ENCODE measurements around the gene FUT1.

FUT1 gene

DNA sequence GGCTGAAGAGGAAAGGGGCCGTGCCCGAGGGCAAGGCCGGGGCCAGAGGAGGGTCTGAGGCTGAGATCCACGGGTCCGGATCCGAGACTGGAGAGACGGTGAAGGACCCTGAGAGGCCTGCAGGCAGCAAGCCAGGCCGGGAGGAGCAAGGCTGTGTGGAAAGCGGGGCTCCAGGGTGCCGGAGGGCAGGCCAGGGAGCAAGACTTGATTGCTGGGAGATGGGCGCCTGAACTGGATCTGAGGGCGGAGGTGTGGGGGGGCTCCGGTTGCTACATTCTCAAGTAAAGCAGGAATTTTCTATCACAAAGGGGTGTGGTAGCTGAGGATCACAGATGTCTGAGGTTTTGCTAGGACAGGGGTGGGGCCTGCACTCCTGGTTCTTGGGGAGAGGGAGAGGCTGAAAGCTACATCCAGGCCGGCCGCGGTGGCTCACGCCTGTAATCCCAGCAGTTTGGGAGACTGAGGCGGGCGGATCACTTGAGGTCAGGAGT is 36.7 kb downstream of the FUT1 start:
- DNase-seq, result no peak

DNA sequence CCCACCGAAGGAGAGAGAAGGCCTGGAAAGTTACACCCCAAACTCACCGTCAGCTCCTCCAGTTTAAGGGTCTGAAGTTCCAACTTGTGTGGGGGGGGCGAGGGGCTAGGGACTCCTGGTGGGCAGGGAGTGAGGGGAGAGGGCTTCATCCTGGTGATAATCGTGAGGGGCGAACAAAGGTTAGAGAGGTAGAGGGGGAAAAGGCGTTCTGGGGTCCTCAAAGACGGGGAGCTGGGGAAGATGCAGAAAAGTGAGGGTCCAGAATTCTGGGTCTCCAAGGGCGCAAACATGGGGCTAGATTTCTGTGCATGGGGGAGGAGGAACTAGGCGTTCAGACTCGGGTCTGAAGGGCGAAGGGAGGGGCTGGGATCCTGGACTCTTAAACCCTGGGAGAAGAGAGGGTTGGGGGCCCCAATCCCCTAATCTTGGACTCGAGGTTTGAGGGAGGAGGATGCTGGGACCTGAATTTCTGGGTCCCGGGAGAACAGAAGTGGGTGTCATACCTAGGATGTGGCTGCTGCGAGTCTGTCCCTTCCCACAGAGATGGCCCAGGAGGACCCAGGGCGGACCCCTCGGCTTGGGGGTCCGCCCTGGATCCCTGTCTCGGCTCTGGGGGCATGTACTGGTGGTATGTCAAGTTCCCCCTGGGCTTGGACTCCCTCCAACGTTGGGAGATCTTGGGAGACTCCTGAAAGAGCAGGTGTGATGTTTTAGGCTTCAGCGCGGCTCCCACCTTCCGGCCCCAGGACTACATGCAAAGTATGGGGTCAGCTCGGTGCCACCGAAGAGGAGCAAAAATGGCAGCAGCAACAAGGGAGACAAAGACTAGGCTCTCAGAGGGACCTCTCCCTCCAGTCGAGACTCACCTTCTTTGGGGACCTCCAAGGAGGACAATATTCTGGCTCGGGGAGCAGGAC is 37.4 kb downstream of the FUT1 start:
- DNase-seq, result no peak

DNA sequence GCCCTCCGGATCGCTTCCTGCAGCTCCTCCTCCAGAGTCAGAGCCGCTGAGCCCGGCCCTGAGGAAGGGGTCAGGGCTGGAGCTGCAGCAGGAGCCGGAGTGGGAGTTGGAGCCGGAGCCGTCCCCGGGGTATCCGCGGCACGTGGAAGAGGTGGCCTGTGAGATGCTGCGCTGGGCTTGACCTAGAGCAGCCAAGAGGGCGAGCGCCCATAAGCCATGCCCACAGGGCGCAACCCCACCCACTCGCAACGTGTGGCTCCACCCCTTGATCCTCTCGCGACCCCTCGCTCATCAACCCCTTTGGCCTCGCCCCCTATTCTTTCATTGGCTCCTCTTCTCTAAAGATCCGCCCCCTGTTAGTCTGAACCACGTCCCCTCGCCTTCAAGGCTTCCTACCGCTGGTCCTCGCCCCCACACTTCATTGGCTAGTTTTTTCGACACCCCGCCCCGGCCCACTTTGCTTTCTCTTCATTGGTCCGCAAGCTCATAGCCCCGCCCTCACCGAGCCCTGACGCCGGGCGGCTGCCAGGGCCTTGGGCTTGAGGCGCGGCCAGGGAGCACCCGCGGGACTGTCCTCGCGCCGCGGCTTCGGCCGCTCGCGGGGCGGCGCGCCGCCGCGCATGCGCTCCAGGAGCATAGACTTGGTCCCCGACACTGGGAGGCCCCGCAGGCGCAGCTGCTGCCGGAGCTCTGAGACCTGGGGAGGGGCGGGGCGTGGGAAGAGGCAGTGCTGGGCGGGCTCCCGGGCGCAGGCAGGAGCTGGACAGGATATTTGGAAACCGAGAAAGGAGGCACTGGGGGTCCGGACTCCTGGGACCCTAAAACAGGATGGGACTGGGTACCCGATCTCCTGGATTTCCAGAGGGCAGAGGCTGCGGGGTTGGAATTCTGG is 38.3 kb downstream of the FUT1 start:
- DNase-seq, result peak; percentile 99

GRCh38 chr19:48713041-48713863 is 39.2 kb downstream of the FUT1 start:
- DNase-seq, result peak; percentile 50

DNA sequence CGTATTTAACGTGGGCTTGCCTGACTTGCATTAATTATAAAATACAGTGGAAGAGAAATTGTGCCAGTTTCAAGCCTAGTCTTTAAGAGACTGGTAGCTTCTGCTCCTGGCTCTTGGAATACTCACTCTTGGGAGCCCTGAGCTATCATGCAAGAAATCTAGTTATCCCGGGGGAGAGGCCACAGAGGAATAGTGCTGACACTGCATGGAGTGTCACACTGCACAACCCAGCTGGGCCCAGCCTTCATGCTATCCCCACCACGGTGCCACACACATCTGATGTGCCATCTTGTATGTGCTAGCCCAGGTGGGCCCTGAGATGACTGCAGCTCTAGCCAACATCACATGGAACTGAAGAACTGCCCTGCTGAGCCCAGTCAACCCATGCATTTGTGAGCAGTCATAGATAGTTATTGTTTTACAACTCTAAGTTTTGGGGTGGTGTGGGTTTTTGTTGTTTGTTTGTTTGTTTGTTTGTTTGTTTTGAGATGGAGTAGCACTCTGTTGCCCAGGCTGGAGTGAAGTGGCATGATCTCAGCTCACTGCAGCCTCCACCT is 41.3 kb downstream of the FUT1 start:
- no peak for DNase-seq

DNA sequence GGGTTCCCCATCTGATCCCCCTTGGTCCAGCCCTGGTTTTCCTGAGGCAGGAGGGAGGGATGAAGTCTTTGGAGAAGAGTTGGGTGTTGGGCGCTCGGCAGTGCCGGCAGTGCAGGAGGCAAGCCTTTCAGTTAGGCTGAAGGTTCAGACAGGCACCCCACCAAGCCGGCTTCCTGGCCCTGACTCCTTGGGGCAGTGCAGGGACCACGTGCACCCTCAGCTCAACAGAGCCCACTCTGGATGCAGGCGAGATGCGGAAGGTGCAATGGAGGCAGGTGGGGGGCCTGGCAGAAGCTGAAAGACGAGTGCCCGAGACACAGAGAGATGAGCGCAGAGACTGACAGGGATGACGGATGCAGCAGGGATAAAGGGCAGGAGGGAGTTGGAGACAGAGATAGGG is 44.0 kb downstream of the FUT1 start:
- DNase-seq, result no peak

- peak; percentile 10 for DNase-seq
Measured at GRCh38 chr19:48705431-48705830, 47.0 kb downstream of the FUT1 start.

GRCh38 chr19:48703316-48703715 is 49.1 kb downstream of the FUT1 start:
- no peak for DNase-seq

DNA sequence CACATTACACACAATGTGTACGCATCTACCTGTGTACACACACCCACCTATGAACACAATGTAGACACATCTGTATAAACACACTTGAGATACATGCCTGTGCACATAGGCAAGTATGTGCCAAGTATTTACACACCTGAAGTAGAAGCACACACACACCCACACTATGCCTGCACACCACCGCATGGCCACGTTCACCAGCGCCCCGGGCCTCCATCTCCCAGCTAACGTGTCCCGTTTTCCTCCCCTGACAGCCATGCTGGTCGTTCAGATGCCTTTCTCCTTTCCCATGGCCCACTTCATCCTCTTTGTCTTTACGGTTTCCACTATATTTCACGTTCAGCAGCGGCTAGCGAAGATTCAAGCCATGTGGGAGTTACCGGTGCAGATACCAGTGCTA is 49.7 kb downstream of the FUT1 start:
- DNase-seq, result no peak

DNA sequence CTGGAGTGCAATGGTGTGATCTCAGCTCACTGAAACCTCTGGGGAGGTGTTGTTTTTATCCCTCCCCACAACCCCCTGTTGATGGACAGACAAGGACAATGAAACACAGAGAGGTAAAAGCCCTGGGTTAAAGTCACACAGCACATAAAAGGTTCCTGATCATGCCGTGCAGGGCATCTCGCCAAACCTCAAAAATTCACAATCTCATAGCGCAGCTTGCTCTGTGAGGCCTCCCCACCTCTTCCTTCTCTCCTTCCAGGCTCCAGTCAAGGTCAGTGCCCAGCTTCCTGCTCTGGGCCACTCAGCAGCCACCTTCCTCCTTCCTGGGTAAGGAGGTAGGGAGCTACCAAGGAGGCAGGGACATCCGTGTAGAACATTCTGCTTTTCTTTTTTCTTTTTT is 54.4 kb downstream of the FUT1 start:
- DNase-seq, result no peak
